Spleen (tissue), 7 donors: Measurements from ENCODE around the gene CTDSPL.

Source experiments
- CTCF ChIP-seq, 11 experiments: fragments of 200-600 bp in 7 of 11; fragments of 450-650 bp in 4 of 11; sonication (generic) in 4 of 11; IDR thresholded peaks in 8 of 11; conservative IDR thresholded peaks in 3 of 11; 1 replicate in 7 of 11; 2 replicates in 4 of 11; pipeline versions ENCODE4 v1.4.0 to v1.8.0; 2016 to 2021; ENCODE audit warnings: antibody characterized with exemption in 11 of 11, inconsistent platforms in 4 of 11, mild to moderate bottlenecking in 1 of 11
- POLR2A ChIP-seq, 3 donors: fragments of 450-650 bp; IDR thresholded peaks; one replicate each; pipeline ENCODE4 v1.5.1; 2017; ENCODE audit warnings: antibody characterized with exemption in 3 of 3, mild to moderate bottlenecking in 1 of 3
- POLR2AphosphoS5 ChIP-seq, 3 donors: sonication (generic); formaldehyde crosslinking; IDR thresholded peaks; one replicate each; pipeline ENCODE4 v1.5.1; 2017; ENCODE audit warnings: antibody characterized with exemption in 3 of 3
- donor health status: DM: no; HTN: no; CAD: no; lungs with moderate emphysema.
- donor health status: DM: no; HTN: no; CAD: no.
- donor health status: DM: no; HTN: no; CAD: no.

- TF ChIP-seq CTCF (IDR thresholded peaks at IDR 0.05 in 8 of 11, conservative IDR thresholded peaks at IDR 0.05 in 3 of 11) (no peak), POLR2A (IDR thresholded peaks at IDR 0.05) (no peak), POLR2AphosphoS5 (IDR thresholded peaks at IDR 0.05) (no peak)
These were observed 125.6 kb downstream of the CTDSPL start for GRCh38 chr3:37987315-37987697.
